AML-193 (cell line): ENCODE measurements around the gene FKBP10.
"Not testable (repeated sequence)": the region's sequence is repeated elsewhere in the genome, so short reads cannot be mapped to it uniquely, and the experiment has no call there.

Experiments used
- DNase-seq, 2 experiments: peaks; one replicate each; lab custom pipeline; 2025; lab: John Stamatoyannopoulos, UW

The FKBP10 gene

DNA sequence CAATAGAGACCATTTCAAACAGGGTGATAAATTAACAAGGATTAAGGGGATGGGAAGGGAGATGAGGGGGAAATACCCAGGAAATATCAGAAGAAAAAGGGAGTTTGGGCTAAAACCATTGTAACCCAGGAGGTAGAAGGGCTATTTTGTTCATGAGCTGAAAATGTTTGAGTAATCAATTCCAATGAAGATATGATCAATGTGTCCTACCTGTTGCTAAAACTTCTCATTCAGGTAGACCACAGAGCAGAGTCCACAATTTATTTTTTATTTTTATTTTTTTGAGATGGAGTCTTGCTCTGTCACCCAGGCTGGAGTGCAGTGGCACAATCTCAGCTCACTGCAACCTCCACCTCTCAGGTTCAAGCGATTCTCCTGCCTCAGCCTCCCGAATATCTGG is 26.6 kb downstream of the FKBP10 start:
- DNase-seq: not testable (repeated sequence)

- DNase-seq: not testable (repeated sequence)
Measured at GRCh38 chr17:41840781-41841180, 28.0 kb downstream of the FKBP10 start.

- no peak for DNase-seq
Measured at GRCh38 chr17:41844971-41845370, 32.2 kb downstream of the FKBP10 start.

GRCh38 chr17:41848788-41849187 is 36.0 kb downstream of the FKBP10 start:
- no peak for DNase-seq

DNA sequence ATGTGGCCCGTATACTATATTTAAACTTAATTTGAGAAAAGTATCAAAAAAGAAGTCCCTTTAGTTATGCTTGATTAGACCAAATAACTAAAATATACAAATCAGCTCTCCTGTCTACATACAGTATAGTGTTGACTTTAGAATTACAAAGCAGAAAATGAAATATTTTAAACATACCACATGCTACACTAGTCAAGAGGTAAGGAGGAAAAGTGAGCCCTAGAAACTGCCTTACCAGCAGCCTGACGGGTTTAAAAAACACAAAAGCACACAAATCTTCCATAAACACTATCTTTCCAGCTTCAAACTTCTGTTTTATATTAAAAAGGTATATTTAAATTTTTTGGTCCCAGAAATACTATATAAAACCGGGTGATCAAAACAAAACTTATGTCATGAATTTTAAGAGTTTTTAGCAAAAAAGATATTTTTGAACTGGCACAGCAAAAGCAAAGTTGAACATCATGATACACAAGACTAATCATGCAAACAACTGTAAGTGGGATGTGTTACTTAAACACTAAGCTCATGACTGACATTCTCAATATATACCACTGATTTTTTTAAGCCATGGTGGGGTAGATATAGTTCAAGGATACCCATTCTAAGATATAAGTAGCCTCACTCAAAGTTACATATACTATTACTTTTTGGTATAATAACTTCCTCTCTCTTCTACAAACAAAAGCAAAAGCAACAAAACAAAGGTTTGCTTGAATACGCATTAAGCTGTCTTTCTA is 36.6 kb downstream of the FKBP10 start:
- no peak for DNase-seq

- not testable (repeated sequence) for DNase-seq
Measured at GRCh38 chr17:41851382-41851781, 38.6 kb downstream of the FKBP10 start.

GRCh38 chr17:41860254-41860931 is 47.6 kb downstream of the FKBP10 start:
- no peak for DNase-seq

DNA sequence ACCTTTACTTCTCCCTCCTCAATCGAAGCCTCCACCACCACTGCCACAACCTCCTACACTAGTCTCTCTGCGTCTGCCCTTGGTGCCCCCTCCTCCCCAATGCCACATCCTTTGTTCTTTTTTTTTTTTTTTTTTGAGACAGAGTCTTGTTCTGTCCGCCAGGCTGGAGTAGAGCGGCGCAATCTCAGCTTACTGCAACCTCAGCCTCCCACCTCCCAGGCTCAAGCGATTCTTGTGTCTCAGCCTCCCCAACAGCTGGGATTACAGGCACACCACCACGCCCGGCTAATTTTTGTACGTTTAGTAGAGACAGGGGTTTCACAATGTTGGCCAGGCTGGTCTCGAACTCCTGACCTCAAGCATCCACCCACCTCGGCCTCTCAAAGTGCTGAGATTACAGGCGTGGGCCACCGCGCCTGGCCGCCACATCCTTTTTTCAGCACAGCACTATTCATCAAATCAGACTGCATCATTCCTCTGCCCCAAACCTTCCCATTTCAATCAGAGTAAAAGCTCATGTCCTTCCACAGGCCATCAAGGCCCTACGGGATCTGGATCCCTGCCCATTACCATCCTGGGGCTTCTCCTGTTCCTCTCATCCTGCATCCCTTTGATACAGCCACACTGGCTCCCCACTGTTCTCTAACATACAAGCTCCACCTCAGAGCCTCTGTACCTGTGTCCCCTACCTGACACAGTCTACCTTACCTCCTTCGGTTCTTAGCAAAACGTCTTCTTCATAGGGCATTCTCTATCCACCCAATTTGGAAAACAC is 50.5 kb downstream of the FKBP10 start:
- DNase-seq: no peak

DNA sequence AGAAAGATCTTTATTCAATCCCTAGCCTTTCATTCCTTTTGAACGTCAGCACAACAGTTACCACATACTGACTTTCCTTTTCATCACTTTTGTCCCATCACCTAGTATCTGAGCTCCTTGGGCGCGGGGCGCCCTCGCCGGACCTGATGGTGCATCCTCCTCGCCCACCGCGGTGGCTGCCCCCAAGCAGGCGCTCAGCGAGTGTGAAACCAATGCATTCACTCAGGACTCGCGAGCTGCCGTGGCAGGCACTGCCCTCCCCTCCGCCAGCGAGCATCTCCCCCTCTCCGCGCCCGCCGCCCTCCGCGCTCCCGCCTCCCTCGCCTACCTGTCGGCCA is 51.7 kb downstream of the FKBP10 start:
- no peak for DNase-seq

DNA sequence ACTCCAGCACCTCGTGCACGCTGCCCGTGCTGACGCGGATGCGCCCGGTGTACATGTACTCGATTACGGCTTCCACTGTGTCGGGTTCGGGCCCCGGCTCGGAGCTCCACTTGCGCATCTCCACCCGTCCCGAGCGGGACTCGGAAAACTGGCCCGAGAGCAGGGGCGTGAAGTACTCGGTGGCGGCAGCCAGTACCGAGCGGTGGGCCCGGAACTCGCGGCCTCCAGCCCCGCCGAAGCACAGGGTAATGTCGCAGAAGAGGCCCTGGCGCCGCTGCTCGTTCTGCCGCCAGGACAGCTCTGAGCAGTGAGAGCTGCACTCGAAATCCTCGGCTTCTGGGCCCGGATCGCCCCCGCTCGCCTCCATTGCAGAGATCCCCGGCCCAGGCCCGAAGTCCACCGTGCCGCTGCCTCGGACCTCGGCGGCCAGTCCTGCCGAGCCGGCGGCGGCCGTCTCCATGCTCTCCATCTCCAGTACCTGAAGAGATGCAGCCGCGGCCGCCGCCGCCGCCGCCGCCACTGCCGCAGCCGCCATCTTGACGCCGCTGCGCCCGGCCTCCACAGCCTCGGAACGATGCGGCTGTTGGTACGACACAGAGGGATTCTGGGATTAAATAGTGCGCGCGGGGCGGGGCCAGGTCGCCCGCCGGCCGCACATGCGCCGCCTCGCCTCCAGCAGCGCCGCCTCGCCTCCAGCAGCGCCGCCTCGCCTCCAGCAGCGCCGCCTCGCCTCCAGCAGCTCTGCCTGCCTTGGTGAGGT is 52.2 kb downstream of the FKBP10 start, which contains the start of gene KLHL11:
TSS of gene KLHL11 (minus strand) at position 588 of the 760 bp plus-strand sequence. CDS start at position 535, 53 bp downstream.
- peak; percentile 90 to 96 for DNase-seq

DNA sequence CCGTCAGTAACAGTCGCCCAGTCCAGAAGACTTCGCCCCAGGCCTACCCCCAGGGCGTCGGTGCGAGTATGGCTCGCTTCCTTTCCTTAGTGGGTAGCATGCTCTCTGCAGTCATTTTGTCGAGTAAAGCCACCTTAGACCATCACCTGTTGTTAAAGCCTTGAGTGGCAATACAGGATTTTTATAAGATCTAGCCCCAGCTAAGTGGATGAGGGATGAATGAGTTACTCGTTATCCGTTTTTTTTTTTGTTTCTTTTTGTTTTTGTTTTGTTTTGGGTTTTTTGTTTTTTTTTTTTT is 52.7 kb downstream of the FKBP10 start:
- DNase-seq: no peak

DNA sequence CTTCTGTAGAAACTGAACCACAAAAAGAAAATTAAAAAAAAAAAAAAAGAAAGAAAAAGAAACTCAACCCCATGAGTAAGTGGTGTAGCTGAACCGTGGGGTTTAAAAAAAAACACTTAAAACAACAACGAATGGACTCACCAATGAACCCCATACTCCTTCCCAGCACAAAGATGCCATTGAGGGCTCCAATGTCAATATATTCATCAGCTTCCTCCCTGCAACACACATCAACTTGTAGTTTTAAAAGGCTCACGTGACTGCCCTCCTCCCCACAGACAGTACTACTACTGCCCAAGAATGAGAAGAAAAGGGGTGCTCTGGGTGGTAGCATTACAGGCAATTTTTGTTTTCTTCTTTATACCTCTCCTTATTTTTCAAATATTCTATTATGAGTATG is 55.8 kb downstream of the FKBP10 start:
- no peak for DNase-seq

- DNase-seq: no peak
Measured at GRCh38 chr17:41869426-41869825, 56.6 kb downstream of the FKBP10 start.

GRCh38 chr17:41870097-41870496 is 57.3 kb downstream of the FKBP10 start:
- no peak for DNase-seq

DNA sequence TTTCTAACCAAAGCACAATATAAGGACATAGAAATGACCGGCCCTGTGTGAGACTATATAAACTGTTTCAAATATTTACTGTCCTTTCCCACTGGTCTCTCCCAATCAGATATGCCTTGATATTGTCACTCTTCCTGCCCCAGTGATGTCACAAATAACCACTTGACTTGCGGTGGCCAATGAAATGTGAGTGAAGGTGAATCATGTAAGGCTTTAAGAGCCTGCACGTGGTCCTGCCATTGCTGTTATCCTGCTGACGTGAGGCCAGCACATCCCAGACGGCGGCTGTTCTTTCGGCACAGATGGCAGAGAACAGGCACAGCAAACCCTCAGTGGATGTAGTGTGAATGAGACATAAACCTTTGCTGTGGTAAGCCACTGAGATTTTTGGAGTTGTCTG is 57.8 kb downstream of the FKBP10 start:
- DNase-seq: no peak

GRCh38 chr17:41871789-41872188 is 59.0 kb downstream of the FKBP10 start:
- no peak for DNase-seq
